Muscle layer of duodenum (tissue), 2 donors: ENCODE results near the gene DYNLT4.
"Not testable (repeated sequence)": the region's sequence is repeated elsewhere in the genome, so short reads cannot be mapped to it uniquely, and the experiment has no call there.

Source experiments
- H3K27ac ChIP-seq: one replicate; pipeline ENCODE4 v1.7.0; 2013; ENCODE audit warnings: mild to moderate bottlenecking, low read length
- H3K27me3 ChIP-seq: one replicate; pipeline ENCODE4 v1.7.0; 2013; ENCODE audit warnings: low read depth, mild to moderate bottlenecking, control low read depth, low read length
- H3K36me3 ChIP-seq, 2 donors: one replicate each; pipeline ENCODE4 v1.7.0; 2013; ENCODE audit warnings: low read length in 2 of 2, control low read depth in 1 of 2, mild to moderate bottlenecking in 1 of 2; ENCODE audit not compliant: insufficient read depth in 2 of 2, control insufficient read depth in 1 of 2
- H3K4me1 ChIP-seq, 2 donors: one replicate each; pipeline ENCODE4 v1.7.0; 2013; ENCODE audit warnings: low read length in 2 of 2, mild to moderate bottlenecking in 2 of 2, control low read depth in 1 of 2, moderate library complexity in 1 of 2; ENCODE audit not compliant: insufficient read depth in 2 of 2, control insufficient read depth in 1 of 2
- H3K4me3 ChIP-seq, 2 donors: one replicate each; pipeline ENCODE4 v1.7.0; 2013; ENCODE audit warnings: low read length in 2 of 2, low read depth in 1 of 2, mild to moderate bottlenecking in 1 of 2
- H3K9me3 ChIP-seq, 2 donors: one replicate each; pipeline ENCODE4 v1.7.0; 2013; ENCODE audit warnings: low read length in 2 of 2, control low read depth in 1 of 2, mild to moderate bottlenecking in 1 of 2; ENCODE audit not compliant: control insufficient read depth in 1 of 2
- donor health status: healthy.

Gene DYNLT4

DNA sequence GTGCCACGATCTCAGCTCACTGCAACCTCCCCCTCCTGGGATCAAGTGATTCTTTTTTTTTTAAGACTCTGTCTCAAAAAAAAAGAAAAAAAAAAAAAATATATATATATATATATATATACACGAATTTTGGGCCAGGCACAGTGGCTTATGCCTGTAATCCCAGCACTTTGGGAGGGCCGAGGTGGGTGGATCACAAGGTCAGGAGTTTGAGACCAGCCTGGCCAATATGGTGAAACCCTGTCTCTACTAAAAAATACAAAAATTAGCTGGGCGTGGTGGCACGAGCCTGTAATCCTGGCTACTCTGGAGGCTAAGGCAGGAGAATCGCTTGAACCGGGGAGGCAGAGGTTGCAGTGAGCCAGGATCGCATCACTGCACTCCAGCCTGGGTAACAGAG lies 9.3 kb downstream of the DYNLT4 start:
- H3K27ac ChIP-seq, H3K9me3 ChIP-seq, H3K36me3 ChIP-seq, H3K27me3 ChIP-seq, H3K4me3 ChIP-seq: not testable (repeated sequence)
- H3K4me1 ChIP-seq = peaks cover 0 to 11% of the 10 kb centered on the region in 2 donors

DNA sequence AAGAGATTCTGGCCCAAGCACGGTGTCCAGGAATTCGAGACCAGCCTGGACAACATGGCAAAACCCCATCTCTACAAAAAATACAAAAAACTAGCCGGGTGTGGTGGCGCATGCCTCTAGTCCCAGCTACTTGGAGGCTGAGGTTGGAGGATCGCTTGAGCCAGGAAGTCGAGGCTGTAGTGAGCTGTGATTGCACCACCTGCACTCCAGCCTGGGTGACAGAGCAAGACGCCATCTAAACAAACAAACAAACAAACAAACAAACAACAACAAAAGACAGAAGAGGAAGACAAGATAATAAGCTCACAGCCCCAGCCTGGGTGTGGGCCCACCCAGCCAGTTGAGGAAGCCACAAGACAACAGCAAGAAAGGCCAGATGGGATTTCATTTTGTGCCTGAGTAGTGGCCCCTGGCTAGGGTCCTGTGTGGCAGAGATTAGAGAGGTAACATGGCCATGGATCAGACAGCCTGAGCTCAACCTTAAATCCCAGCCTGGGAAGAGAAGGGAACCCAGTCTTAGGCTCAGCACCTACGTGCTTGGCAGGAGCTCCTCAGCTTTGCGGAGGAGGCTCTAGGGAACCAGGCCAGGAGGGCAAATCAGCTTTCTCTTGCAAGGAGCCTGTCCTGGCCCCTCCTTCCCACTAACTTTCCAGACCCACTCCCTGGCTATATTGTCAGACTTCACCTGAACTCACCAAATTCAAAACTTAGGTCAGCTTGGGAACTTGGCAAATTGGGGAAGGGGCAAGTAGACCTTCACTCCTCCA lies 14.2 kb downstream of the DYNLT4 start:
- Histone ChIP-seq H3K4me3 (no peak overlapping the region), H3K27me3 (no peaks in the 10 kb centered on the region), H3K27ac (no peak overlapping the region), H3K4me1 (no peaks in the 10 kb centered on the region), H3K36me3 (no peaks in the 10 kb centered on the region), H3K9me3 (no peaks in the 10 kb centered on the region)

DNA sequence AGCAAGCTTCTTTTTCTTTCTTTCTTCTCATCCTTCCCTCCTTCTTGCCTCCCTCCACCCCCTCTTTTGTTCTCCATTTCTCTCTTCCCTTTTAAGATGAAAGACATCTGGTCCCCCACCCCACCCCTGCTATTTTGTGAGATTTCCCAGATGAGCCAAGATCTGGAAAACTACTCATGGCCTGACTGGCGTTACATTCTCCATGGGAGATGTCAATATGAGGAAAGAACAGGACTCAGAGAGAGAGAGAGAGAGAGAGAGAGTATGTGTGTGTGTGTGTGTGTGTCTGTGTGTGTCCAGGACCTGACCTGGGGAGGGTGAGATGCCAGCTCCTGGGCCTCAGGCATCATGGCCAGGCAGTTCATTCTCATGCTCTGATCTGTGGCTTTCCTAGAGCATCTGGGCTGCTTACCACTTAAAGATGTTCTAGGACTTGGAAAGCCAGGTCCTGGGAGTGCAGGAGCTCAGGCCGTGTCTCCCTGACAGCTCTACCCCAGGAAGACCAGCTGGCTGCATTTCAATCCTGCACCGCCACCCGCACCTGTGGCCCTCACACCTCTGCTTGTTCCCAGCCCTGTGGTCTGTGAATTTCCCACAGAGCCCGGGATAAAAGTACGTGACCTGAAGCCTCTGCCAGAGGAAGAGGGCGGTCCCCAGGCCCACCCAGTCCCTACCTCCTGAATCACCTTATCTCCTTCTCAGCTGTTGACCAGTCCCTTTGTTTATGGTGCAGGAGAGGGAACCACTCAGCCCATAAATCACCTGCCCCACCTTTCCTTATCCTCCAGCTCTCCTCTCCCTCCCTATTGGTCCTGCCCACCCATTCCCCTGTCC lies 16.0 kb downstream of the DYNLT4 start:
- Histone ChIP-seq H3K36me3 (no peaks in the 10 kb centered on the region), H3K9me3 (no peaks in the 10 kb centered on the region), H3K27ac (no peak overlapping the region), H3K4me1 (no peaks in the 10 kb centered on the region), H3K4me3 (no peak overlapping the region), H3K27me3 (no peaks in the 10 kb centered on the region)

DNA sequence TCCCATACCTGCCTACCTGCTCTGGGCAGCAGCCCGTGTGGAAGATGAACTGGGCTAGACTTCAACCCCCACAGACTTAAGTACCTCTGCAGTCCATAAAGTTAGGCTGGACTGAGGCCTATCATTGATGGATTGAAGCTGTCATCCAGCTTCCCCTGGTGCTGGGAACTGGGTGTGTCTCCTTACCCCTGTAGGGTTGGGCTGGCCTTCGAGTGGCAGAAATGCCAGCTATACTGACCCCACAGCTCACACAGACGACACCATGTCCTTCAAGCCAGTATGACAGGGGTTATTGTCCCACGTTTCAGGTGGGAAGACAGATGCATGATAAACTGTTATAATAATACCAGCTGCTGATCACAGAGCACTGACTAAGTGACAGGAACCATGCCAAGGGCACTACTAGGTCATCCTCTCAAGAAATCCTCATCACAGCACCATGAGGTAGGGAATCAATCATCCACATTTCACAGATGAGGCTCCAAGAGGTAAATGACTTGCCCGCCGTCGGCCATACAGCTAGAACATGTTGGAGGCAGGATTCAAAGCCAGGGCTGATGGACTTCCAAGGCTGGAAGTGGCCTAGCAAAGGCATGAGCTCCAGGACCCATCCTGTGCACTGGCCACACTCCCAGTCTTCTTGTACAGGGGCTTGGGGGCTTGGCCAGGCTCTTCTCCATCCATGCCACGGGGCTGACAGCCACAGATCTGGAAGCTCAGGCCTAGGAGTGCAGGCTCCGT lies 18.9 kb downstream of the DYNLT4 start, which contains the start of gene BEST4:
BEST4 (minus strand) TSS at position 51 of the 741 bp plus-strand sequence. CDS start 465 bp downstream, outside the sequence.
- Histone ChIP-seq H3K27me3 (no peaks in the 10 kb centered on the region), H3K27ac (no peak within 1 kb of the TSS), H3K4me3 (no peak within 1 kb of the TSS), H3K36me3 (no peaks in the 10 kb centered on the region), H3K9me3 (no peaks in the 10 kb centered on the region), H3K4me1 (peaks cover 11 to 21% of the 10 kb centered on the region in 2 donors)

DNA sequence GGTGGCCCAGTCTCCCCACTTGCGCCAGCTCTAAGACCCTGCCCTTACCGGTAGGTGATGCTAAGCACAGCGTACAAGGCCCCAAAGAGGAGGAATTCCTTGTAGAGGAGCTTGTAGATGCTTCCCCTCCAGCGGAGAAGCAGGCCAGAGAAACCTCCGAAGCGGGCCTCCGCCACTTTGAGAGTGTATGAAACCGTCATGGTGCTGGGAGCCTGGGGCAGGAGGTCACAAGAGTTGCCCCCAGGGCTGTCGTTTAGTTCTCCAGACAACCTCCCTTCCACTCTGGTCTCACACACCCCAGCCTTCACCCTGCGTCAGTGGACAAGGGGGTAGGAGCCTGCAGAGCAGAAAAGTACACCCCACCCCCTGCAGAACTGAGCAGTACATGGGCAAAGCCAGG lies 19.6 kb downstream of the DYNLT4 start:
- H3K27ac ChIP-seq = no peak overlapping the region
- no peaks in the 10 kb centered on the region for H3K27me3 ChIP-seq
- no peak overlapping the region for H3K4me3 ChIP-seq
- H3K4me1 ChIP-seq = peaks cover 11 to 21% of the 10 kb centered on the region in 2 donors
- no peaks in the 10 kb centered on the region for H3K9me3 ChIP-seq
- H3K36me3 ChIP-seq = no peaks in the 10 kb centered on the region

DNA sequence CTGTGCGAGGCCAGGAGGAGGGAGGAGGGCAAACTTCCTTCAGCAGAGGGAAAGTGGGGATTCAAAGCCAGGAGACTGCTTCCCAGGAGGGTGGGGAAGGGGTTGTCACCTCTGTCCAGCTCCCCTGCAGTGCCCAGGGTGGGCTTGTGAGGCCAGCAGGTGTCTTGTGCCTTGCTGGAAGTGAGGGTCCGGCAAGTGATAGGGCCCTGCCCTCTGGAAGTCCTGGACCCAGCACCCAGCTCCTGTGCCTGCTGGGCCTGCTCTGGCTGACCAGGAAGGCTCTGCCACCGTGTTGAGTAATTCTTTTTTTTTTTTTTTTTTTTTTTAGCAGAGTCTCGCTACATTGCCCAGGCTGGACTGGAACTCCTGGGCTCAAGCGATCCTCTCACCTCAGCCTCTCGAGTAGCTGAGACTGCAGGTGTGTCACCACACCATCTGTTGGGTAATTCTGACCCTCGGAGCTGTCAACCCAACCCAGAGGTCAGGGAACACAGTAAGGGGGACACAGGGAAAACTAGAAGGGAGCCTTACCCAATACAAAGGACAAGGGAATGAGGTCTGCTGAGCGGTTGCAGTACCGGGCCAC lies 20.2 kb downstream of the DYNLT4 start:
- no peaks in the 10 kb centered on the region for H3K36me3 ChIP-seq
- no peaks in the 10 kb centered on the region for H3K27me3 ChIP-seq
- no peak overlapping the region for H3K27ac ChIP-seq
- no peaks in the 10 kb centered on the region for H3K9me3 ChIP-seq
- H3K4me1 ChIP-seq = peaks cover 11 to 21% of the 10 kb centered on the region in 2 donors
- H3K4me3 ChIP-seq = peak overlapping the region; percentile 55 to 66

DNA sequence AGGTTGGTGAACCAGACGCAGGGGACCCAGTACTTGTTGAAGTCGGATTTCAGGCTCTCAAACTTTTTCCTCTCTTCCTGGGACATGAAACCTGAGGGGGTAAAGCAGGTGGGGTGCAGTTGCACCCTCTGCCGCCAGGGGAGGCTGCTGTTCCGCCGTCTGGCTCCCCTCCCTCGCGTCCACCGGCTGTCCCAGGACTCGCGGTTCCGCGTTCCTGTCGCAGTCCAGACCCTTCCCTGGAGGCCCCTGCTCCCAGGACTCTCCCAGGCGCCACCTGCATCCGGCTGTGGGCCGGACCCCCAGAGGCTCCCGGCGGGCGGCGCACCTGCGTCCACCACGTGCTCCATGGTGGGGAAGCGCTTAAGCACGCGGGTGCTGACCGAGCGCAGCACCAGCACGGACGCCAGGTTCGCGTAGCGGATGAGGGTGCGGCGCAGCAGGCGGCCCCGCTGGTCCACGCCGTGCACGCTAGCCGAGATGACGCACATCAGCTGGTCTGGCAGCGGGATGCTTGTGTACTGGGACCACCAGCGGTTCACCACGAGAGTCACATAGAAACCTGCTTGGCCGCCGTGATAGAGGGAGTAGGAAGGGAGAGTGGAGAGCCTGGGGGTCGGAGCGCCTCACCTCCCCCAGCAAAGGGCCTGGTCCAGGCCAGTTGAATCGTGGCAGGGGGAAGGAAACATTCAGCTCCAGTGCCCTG lies 20.9 kb downstream of the DYNLT4 start:
- peaks cover 11 to 21% of the 10 kb centered on the region in 2 donors for H3K4me1 ChIP-seq
- no peaks in the 10 kb centered on the region for H3K9me3 ChIP-seq
- peaks cover 0 to 5% of the 10 kb centered on the region in 2 donors for H3K36me3 ChIP-seq
- peak overlapping the region; percentile 55 to 66 for H3K4me3 ChIP-seq
- H3K27me3 ChIP-seq = no peaks in the 10 kb centered on the region
- H3K27ac ChIP-seq = no peak overlapping the region

DNA sequence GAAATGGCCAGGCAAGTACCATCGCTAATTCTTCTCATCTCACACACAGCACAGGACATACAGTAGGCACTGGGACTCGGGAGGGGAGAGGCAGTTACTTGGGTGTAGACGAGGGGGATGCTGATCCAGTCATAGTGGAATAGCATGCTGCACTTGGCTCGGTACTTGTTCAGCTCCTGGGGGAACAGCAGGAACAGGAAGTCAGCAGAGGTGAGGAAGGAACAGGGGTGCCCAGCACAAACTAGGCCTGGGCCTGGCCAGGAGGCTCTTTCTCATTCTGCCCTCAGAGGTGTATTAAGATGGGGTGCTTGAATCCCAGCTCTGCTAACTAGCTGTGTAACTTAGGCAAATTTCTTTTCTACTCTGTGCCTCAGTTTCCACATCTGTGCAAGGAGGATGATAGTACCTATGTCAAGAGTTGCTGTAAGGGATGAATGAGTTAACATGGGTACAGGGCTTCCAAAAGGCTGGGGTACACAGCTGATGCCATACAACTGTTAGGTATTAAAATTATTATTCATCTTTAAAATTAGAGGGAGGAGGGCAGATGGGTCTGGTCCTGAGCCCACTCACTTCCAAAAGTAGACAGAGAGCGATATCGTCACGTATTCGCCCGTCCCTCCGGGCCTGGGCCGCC lies 21.5 kb downstream of the DYNLT4 start:
- H3K36me3 ChIP-seq = peaks cover 0 to 12% of the 10 kb centered on the region in 2 donors
- peak overlapping the region; percentile 55 to 66 for H3K4me3 ChIP-seq
- H3K27ac ChIP-seq = no peak overlapping the region
- H3K9me3 ChIP-seq = no peaks in the 10 kb centered on the region
- peaks cover 11 to 21% of the 10 kb centered on the region in 2 donors for H3K4me1 ChIP-seq
- H3K27me3 ChIP-seq = no peaks in the 10 kb centered on the region

DNA sequence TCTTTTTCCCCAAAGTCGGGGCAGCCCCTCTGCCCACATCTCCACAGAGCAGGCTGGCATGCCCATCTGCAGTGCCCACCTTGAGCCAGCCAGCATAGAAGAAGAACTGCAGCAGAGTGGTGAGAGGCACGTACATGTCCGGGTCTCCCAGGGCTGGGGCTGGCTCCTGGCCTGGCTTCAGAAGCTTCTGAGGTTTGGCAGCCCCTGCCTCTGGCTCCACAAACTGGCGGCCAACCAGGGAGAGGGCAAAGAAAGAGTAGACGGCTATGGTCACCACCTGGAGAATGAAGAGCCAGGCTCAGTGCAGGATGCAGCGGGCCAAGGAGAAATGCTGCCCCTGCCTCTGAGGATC lies 22.1 kb downstream of the DYNLT4 start:
- Histone ChIP-seq H3K27ac (no peak overlapping the region), H3K27me3 (no peaks in the 10 kb centered on the region), H3K9me3 (no peaks in the 10 kb centered on the region), H3K4me1 (peaks cover 11 to 21% of the 10 kb centered on the region in 2 donors), H3K36me3 (peaks cover 0 to 15% of the 10 kb centered on the region in 2 donors), H3K4me3 (peak overlapping the region in 1 of 2 donors; percentile 55)
